ENCODE measurements around the gene FAM162B.

DNA sequence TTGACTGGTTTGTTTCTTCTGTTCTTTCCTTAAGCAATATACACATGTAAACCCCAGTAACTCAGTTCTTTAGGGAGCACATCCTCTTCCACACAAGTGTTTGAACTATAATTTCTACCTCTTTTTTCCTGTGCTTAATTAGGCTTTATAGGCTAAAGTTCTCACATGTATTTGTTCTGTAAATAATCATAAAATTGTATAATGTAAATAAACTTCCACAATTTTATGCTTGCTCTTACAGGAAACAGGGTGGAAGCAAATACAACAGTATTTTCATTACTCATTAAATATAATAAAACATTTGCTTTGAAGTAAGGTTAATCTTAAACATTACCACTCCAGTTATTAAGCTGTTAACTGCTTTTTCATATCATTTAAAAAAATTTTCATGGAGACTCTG, 36.5 kb upstream of the FAM162B start:
- no peak for TF ChIP-seq CTCF (IDR thresholded peaks at IDR 0.05)
- TF ChIP-seq POLR2A (IDR thresholded peaks at IDR 0.05), result no peak
- no peak for TF ChIP-seq POLR2AphosphoS5 (IDR thresholded peaks at IDR 0.05)

All from breast epithelium (tissue), 3 donors.